ENCODE data around the gene EXOC6B.

The EXOC6B gene

GRCh38 chr2:72183466-72183865 is 642.4 kb downstream of the EXOC6B start:
- H3K9me3 Mint-ChIP-seq, result peaks cover 4 to 6% of the 10 kb centered on the region in 2 donors
- H3K36me3 Mint-ChIP-seq, result peaks cover 7 to 18% of the 10 kb centered on the region in 2 donors
- ATAC-seq (replicated peaks) (no peak), DNase-seq (no peak)
- H3K27me3 Mint-ChIP-seq, result no peaks in the 10 kb centered on the region
- no peaks in the 10 kb centered on the region for H3K4me1 Mint-ChIP-seq
- no peak overlapping the region for H3K4me3 Mint-ChIP-seq
- no peak overlapping the region for H3K27ac Mint-ChIP-seq

GRCh38 chr2:72183016-72183415 is 642.8 kb downstream of the EXOC6B start:
- Mint-ChIP-seq H3K27me3 (no peaks in the 10 kb centered on the region), H3K9me3 (peaks cover 2 to 4% of the 10 kb centered on the region in 2 donors), H3K4me1 (no peaks in the 10 kb centered on the region), H3K4me3 (no peak overlapping the region), H3K27ac (no peak overlapping the region), H3K36me3 (peaks cover 5 to 15% of the 10 kb centered on the region in 2 donors)
- DNase-seq (no peak), ATAC-seq (replicated peaks) (no peak)

GRCh38 chr2:72182547-72182946 is 643.3 kb downstream of the EXOC6B start:
- DNase-seq, result no peak
- Mint-ChIP-seq H3K27me3 (no peaks in the 10 kb centered on the region), H3K27ac (no peak overlapping the region), H3K36me3 (peaks cover 4 to 17% of the 10 kb centered on the region in 2 donors), H3K4me1 (no peaks in the 10 kb centered on the region), H3K9me3 (peaks cover 1 to 3% of the 10 kb centered on the region in 2 donors), H3K4me3 (no peak overlapping the region)
- ATAC-seq (replicated peaks), result no peak

GRCh38 chr2:72181616-72182015 is 644.2 kb downstream of the EXOC6B start:
- Mint-ChIP-seq H3K36me3 (peaks cover 4 to 16% of the 10 kb centered on the region in 2 donors), H3K27ac (no peak overlapping the region), H3K4me1 (no peaks in the 10 kb centered on the region), H3K9me3 (peaks cover 0 to under 1% of the 10 kb centered on the region in 2 donors), H3K4me3 (no peak overlapping the region), H3K27me3 (no peaks in the 10 kb centered on the region)
- no peak for DNase-seq
- no peak for ATAC-seq (replicated peaks)

- Mint-ChIP-seq H3K27me3 (no peaks in the 10 kb centered on the region), H3K4me1 (no peaks in the 10 kb centered on the region), H3K36me3 (peaks cover 4 to 15% of the 10 kb centered on the region in 2 donors), H3K4me3 (no peak overlapping the region), H3K9me3 (no peaks in the 10 kb centered on the region), H3K27ac (no peak overlapping the region)
- DNase-seq (no peak), ATAC-seq (replicated peaks) (no peak)
These were observed 645.5 kb downstream of the EXOC6B start for GRCh38 chr2:72180351-72180750.

- H3K36me3 Mint-ChIP-seq, result peaks cover 4 to 21% of the 10 kb centered on the region in 2 donors
- ATAC-seq (replicated peaks), result no peak
- H3K4me3 Mint-ChIP-seq, result no peak overlapping the region
- no peak for DNase-seq
- no peaks in the 10 kb centered on the region for H3K4me1 Mint-ChIP-seq
- H3K27ac Mint-ChIP-seq, result no peak overlapping the region
- H3K9me3 Mint-ChIP-seq, result no peaks in the 10 kb centered on the region
- H3K27me3 Mint-ChIP-seq, result no peaks in the 10 kb centered on the region
These were observed 647.3 kb downstream of the EXOC6B start for GRCh38 chr2:72178551-72178950.

- Mint-ChIP-seq H3K9me3 (no peaks in the 10 kb centered on the region), H3K36me3 (peaks cover 4 to 21% of the 10 kb centered on the region in 2 donors), H3K27me3 (no peaks in the 10 kb centered on the region), H3K4me3 (no peak overlapping the region), H3K4me1 (no peaks in the 10 kb centered on the region), H3K27ac (no peak overlapping the region)
- DNase-seq (no peak), ATAC-seq (replicated peaks) (no peak)
These were observed 649.6 kb downstream of the EXOC6B start for GRCh38 chr2:72176281-72176680.

GRCh38 chr2:72175636-72176035 is 650.2 kb downstream of the EXOC6B start:
- peaks cover 4 to 21% of the 10 kb centered on the region in 2 donors for H3K36me3 Mint-ChIP-seq
- peaks cover 0 to 4% of the 10 kb centered on the region in 2 donors for H3K9me3 Mint-ChIP-seq
- no peak overlapping the region for H3K27ac Mint-ChIP-seq
- H3K4me1 Mint-ChIP-seq, result no peaks in the 10 kb centered on the region
- DNase-seq (no peak), ATAC-seq (replicated peaks) (no peak)
- no peak overlapping the region for H3K4me3 Mint-ChIP-seq
- H3K27me3 Mint-ChIP-seq, result no peaks in the 10 kb centered on the region

GRCh38 chr2:72173640-72174321 is 652.1 kb downstream of the EXOC6B start:
- Mint-ChIP-seq H3K27ac (no peak overlapping the region), H3K27me3 (no peaks in the 10 kb centered on the region), H3K4me3 (no peak overlapping the region), H3K4me1 (no peaks in the 10 kb centered on the region), H3K36me3 (peaks cover 0 to 13% of the 10 kb centered on the region in 2 donors), H3K9me3 (peaks cover 0 to 4% of the 10 kb centered on the region in 2 donors)
- ATAC-seq (replicated peaks) (no peak), DNase-seq (no peak)

GRCh38 chr2:72172478-72172877 is 653.4 kb downstream of the EXOC6B start:
- H3K36me3 Mint-ChIP-seq, result peaks cover 3 to 8% of the 10 kb centered on the region in 2 donors
- no peaks in the 10 kb centered on the region for H3K27me3 Mint-ChIP-seq
- no peak overlapping the region for H3K27ac Mint-ChIP-seq
- H3K9me3 Mint-ChIP-seq, result peaks cover 3 to 4% of the 10 kb centered on the region in 2 donors
- H3K4me3 Mint-ChIP-seq, result no peak overlapping the region
- H3K4me1 Mint-ChIP-seq, result no peaks in the 10 kb centered on the region
- no peak for ATAC-seq (replicated peaks)
- no peak for DNase-seq

- H3K36me3 Mint-ChIP-seq, result peaks cover 0 to 3% of the 10 kb centered on the region in 2 donors
- H3K27me3 Mint-ChIP-seq, result peaks cover 14 to 17% of the 10 kb centered on the region in 2 donors
These were observed 659.6 kb downstream of the EXOC6B start for GRCh38 chr2:72166279-72166678.

GRCh38 chr2:72165792-72166191 is 660.0 kb downstream of the EXOC6B start:
- no peak for ATAC-seq (replicated peaks)
- Mint-ChIP-seq H3K27ac (no peak overlapping the region), H3K4me3 (no peak overlapping the region), H3K27me3 (peaks cover 15 to 17% of the 10 kb centered on the region in 2 donors), H3K4me1 (no peaks in the 10 kb centered on the region), H3K36me3 (peaks cover 0 to 3% of the 10 kb centered on the region in 2 donors), H3K9me3 (peaks cover under 1 to 3% of the 10 kb centered on the region in 2 donors)
- DNase-seq, result no peak

More at GRCh38 chr2:72166279-72166678, 659.6 kb downstream of the EXOC6B start:
- Mint-ChIP-seq H3K27ac (no peak overlapping the region), H3K4me3 (no peak overlapping the region), H3K4me1 (no peaks in the 10 kb centered on the region), H3K9me3 (peaks cover 3 to 4% of the 10 kb centered on the region in 2 donors)
- ATAC-seq (replicated peaks) (no peak), DNase-seq (no peak)

- Mint-ChIP-seq H3K27ac (no peak overlapping the region), H3K36me3 (no peaks in the 10 kb centered on the region), H3K4me1 (no peaks in the 10 kb centered on the region), H3K27me3 (peaks cover 17 to 20% of the 10 kb centered on the region in 2 donors), H3K4me3 (no peak overlapping the region), H3K9me3 (no peaks in the 10 kb centered on the region)
- ATAC-seq (replicated peaks) (no peak), DNase-seq (no peak)
These were observed 663.3 kb downstream of the EXOC6B start for GRCh38 chr2:72162574-72162973.

GRCh38 chr2:72159211-72159993 is 666.4 kb downstream of the EXOC6B start:
- Mint-ChIP-seq H3K36me3 (no peaks in the 10 kb centered on the region), H3K27ac (no peak overlapping the region), H3K4me1 (no peaks in the 10 kb centered on the region), H3K9me3 (no peaks in the 10 kb centered on the region), H3K4me3 (no peak overlapping the region), H3K27me3 (peaks cover 21 to 28% of the 10 kb centered on the region in 2 donors)
- no peak for DNase-seq
- ATAC-seq (replicated peaks), result no peak
